Measurements from ENCODE around the gene GRK5.

GRK5 gene

GRCh38 chr10:119495021-119495505 lies 287.7 kb downstream of the GRK5 start:
- Histone ChIP-seq H4K91ac (ENCODE audit: low read length) (no peak overlapping the region), H3K27me3 (ENCODE audit: control insufficient read depth in 1 of 2, insufficient read depth in 1 of 2, low read length in 2 of 2) (no peaks in the 10 kb centered on the region), H2BK5ac (ENCODE audit: low read depth, low read length, poor library complexity, severe bottlenecking) (no peak overlapping the region), H4K8ac (ENCODE audit: low read length) (peak overlapping the region; percentile 45), H2AFZ (ENCODE audit: low read depth, low read length) (no peak overlapping the region), H3K4ac (ENCODE audit: low read depth in 1 of 2, low read length in 2 of 2) (peak overlapping the region in 1 of 2 experiments; percentile 49), H3K4me1 (ENCODE audit: control insufficient read depth, insufficient read depth, low read depth, low read length) (peaks cover 4% of the 10 kb centered on the region), H3K14ac (ENCODE audit: low read length in 2 of 2) (peak overlapping the region in 1 of 2 experiments; percentile 89), H3K4me3 (ENCODE audit: insufficient read depth in 1 of 2, low read depth in 1 of 2, low read length in 2 of 2) (no peak overlapping the region), H3K9ac (ENCODE audit: low read length) (no peak overlapping the region), H3K18ac (ENCODE audit: low read depth in 1 of 2, low read length in 2 of 2) (peak overlapping the region in 1 of 2 experiments; percentile 86), H3K23ac (ENCODE audit: low read length in 2 of 2) (no peak overlapping the region), H3K4me2 (ENCODE audit: low read length, poor library complexity, severe bottlenecking) (no peak overlapping the region), H3K36me3 (ENCODE audit: control insufficient read depth in 1 of 2, insufficient read depth in 2 of 2, low read depth in 1 of 2, low read length in 2 of 2) (peaks cover 0 to 16% of the 10 kb centered on the region in 2 experiments), H2BK12ac (ENCODE audit: low read length in 2 of 2) (peak overlapping the region in 1 of 2 experiments; percentile 68), H2AK5ac (ENCODE audit: low read length, severe bottlenecking) (no peak overlapping the region), H3K9me3 (ENCODE audit: control insufficient read depth, low read length) (no peaks in the 10 kb centered on the region), H3K27ac (ENCODE audit: low read length, poor library complexity, severe bottlenecking) (no peak overlapping the region), H3K79me1 (replicated peaks; ENCODE audit: low read length, poor library complexity, severe bottlenecking) (no peaks in the 10 kb centered on the region), H2BK120ac (ENCODE audit: low read depth, low read length) (no peak overlapping the region), H2BK15ac (ENCODE audit: low read depth, poor library complexity, severe bottlenecking) (no peak overlapping the region)
- 93% methylated on average over 5 of the region's 5 CpGs for WGBS
- DNase-seq = no peak

DNA sequence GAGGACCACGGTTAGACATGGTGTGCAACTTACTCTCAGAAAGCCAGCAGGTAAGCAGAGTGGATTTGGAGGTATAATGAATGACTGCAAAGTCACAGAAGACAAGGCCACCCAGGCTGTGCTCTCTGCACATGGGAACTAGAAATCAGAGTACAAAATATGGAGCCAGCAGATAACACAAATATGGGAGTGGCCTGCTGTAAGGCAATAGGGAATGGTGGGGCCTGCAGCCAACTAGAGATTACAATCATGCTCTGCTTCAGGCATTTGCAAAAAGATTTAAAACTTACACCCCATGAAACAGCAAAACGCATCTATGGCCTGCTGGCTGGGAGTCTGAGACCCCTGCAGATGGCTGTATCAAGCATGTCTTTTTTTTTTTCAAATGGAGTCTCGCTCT lies 288.2 kb downstream of the GRK5 start:
- Histone ChIP-seq H2BK5ac (ENCODE audit: low read depth, low read length, poor library complexity, severe bottlenecking) (no peak overlapping the region), H4K8ac (ENCODE audit: low read length) (peak overlapping the region; percentile 45), H3K4ac (ENCODE audit: low read depth in 1 of 2, low read length in 2 of 2) (peak overlapping the region in 1 of 2 experiments; percentile 49), H3K23ac (ENCODE audit: low read length in 2 of 2) (no peak overlapping the region), H3K9ac (ENCODE audit: low read length) (no peak overlapping the region), H3K14ac (ENCODE audit: low read length in 2 of 2) (peak overlapping the region in 1 of 2 experiments; percentile 89), H3K4me1 (ENCODE audit: control insufficient read depth, insufficient read depth, low read depth, low read length) (peaks cover 4% of the 10 kb centered on the region), H4K91ac (ENCODE audit: low read length) (no peak overlapping the region), H3K18ac (ENCODE audit: low read depth in 1 of 2, low read length in 2 of 2) (peak overlapping the region; percentile 14 to 86), H3K79me1 (replicated peaks; ENCODE audit: low read length, poor library complexity, severe bottlenecking) (no peaks in the 10 kb centered on the region), H3K9me3 (ENCODE audit: control insufficient read depth, low read length) (no peaks in the 10 kb centered on the region), H2BK120ac (ENCODE audit: low read depth, low read length) (no peak overlapping the region), H3K27ac (ENCODE audit: low read length, poor library complexity, severe bottlenecking) (no peak overlapping the region), H3K36me3 (ENCODE audit: control insufficient read depth in 1 of 2, insufficient read depth in 2 of 2, low read depth in 1 of 2, low read length in 2 of 2) (peaks cover 0 to 16% of the 10 kb centered on the region in 2 experiments), H2BK12ac (ENCODE audit: low read length in 2 of 2) (peak overlapping the region in 1 of 2 experiments; percentile 68), H3K4me3 (ENCODE audit: insufficient read depth in 1 of 2, low read depth in 1 of 2, low read length in 2 of 2) (no peak overlapping the region), H3K27me3 (ENCODE audit: control insufficient read depth in 1 of 2, insufficient read depth in 1 of 2, low read length in 2 of 2) (no peaks in the 10 kb centered on the region), H3K4me2 (ENCODE audit: low read length, poor library complexity, severe bottlenecking) (no peak overlapping the region), H2BK15ac (ENCODE audit: low read depth, poor library complexity, severe bottlenecking) (no peak overlapping the region), H2AK5ac (ENCODE audit: low read length, severe bottlenecking) (no peak overlapping the region), H2AFZ (ENCODE audit: low read depth, low read length) (no peak overlapping the region)
- DNase-seq = no peak
- WGBS = 99% methylated on average over 3 of the region's 3 CpGs

GRCh38 chr10:119496273-119496672 lies 288.9 kb downstream of the GRK5 start:
- H2BK15ac ChIP-seq (ENCODE audit: low read depth, poor library complexity, severe bottlenecking) = no peak overlapping the region
- 89% methylated on average over 7 of the region's 7 CpGs for WGBS
- peak; percentile 56 for DNase-seq
- H2AFZ ChIP-seq (ENCODE audit: low read depth, low read length) = no peak overlapping the region
- peak overlapping the region in 1 of 2 experiments; percentile 15 for H2BK12ac ChIP-seq (ENCODE audit: low read length in 2 of 2)
- H3K23ac ChIP-seq (ENCODE audit: low read length in 2 of 2) = no peak overlapping the region
- no peaks in the 10 kb centered on the region for H3K9me3 ChIP-seq (ENCODE audit: control insufficient read depth, low read length)
- H3K27me3 ChIP-seq (ENCODE audit: control insufficient read depth in 1 of 2, insufficient read depth in 1 of 2, low read length in 2 of 2) = no peaks in the 10 kb centered on the region
- no peak overlapping the region for H3K9ac ChIP-seq (ENCODE audit: low read length)
- H3K4me1 ChIP-seq (ENCODE audit: control insufficient read depth, insufficient read depth, low read depth, low read length) = peaks cover 4% of the 10 kb centered on the region
- no peak overlapping the region for H3K14ac ChIP-seq (ENCODE audit: low read length in 2 of 2)
- no peak overlapping the region for H4K8ac ChIP-seq (ENCODE audit: low read length)
- H2BK120ac ChIP-seq (ENCODE audit: low read depth, low read length) = no peak overlapping the region
- no peak overlapping the region for H3K4me3 ChIP-seq (ENCODE audit: insufficient read depth in 1 of 2, low read depth in 1 of 2, low read length in 2 of 2)
- no peak overlapping the region for H3K4ac ChIP-seq (ENCODE audit: low read depth in 1 of 2, low read length in 2 of 2)
- H2BK5ac ChIP-seq (ENCODE audit: low read depth, low read length, poor library complexity, severe bottlenecking) = no peak overlapping the region
- no peak overlapping the region for H3K4me2 ChIP-seq (ENCODE audit: low read length, poor library complexity, severe bottlenecking)
- H3K18ac ChIP-seq (ENCODE audit: low read depth in 1 of 2, low read length in 2 of 2) = no peak overlapping the region
- peaks cover 0 to 16% of the 10 kb centered on the region in 2 experiments for H3K36me3 ChIP-seq (ENCODE audit: control insufficient read depth in 1 of 2, insufficient read depth in 2 of 2, low read depth in 1 of 2, low read length in 2 of 2)
- H2AK5ac ChIP-seq (ENCODE audit: low read length, severe bottlenecking) = no peak overlapping the region
- peaks cover 2% of the 10 kb centered on the region for H3K79me1 ChIP-seq (replicated peaks; ENCODE audit: low read length, poor library complexity, severe bottlenecking)
- no peak overlapping the region for H4K91ac ChIP-seq (ENCODE audit: low read length)
- H3K27ac ChIP-seq (ENCODE audit: low read length, poor library complexity, severe bottlenecking) = no peak overlapping the region

DNA sequence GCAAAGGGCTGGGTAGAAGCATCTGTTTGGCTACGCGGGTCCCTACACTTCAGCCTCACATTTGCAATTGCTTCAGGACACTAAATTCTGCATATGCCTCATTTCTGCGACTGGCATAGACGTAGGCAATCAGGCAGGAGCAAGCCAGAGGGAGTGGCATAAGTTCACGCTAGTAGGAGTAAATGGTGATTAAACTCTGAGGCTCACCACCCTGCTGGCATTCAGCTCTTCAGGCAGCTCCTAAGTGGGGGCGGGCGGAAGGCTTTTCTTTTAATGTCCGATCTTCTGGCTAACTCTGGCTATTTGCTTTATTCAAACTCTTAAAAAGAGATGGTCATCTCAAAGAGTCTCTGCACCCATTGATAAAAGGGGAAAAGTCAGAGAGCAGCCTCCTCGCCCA lies 289.9 kb downstream of the GRK5 start:
- Histone ChIP-seq H3K27me3 (ENCODE audit: control insufficient read depth in 1 of 2, insufficient read depth in 1 of 2, low read length in 2 of 2) (no peaks in the 10 kb centered on the region), H3K9ac (ENCODE audit: low read length) (no peak overlapping the region), H3K36me3 (ENCODE audit: control insufficient read depth in 1 of 2, insufficient read depth in 2 of 2, low read depth in 1 of 2, low read length in 2 of 2) (peaks cover 0 to 16% of the 10 kb centered on the region in 2 experiments), H2AFZ (ENCODE audit: low read depth, low read length) (no peak overlapping the region), H4K91ac (ENCODE audit: low read length) (no peak overlapping the region), H3K4me2 (ENCODE audit: low read length, poor library complexity, severe bottlenecking) (no peak overlapping the region), H3K9me3 (ENCODE audit: control insufficient read depth, low read length) (no peaks in the 10 kb centered on the region), H3K79me1 (replicated peaks; ENCODE audit: low read length, poor library complexity, severe bottlenecking) (peaks cover 2% of the 10 kb centered on the region), H2BK15ac (ENCODE audit: low read depth, poor library complexity, severe bottlenecking) (no peak overlapping the region), H3K14ac (ENCODE audit: low read length in 2 of 2) (peak overlapping the region in 1 of 2 experiments; percentile 18), H3K4me1 (ENCODE audit: control insufficient read depth, insufficient read depth, low read depth, low read length) (peaks cover 4% of the 10 kb centered on the region), H3K23ac (ENCODE audit: low read length in 2 of 2) (no peak overlapping the region), H3K18ac (ENCODE audit: low read depth in 1 of 2, low read length in 2 of 2) (no peak overlapping the region), H4K8ac (ENCODE audit: low read length) (no peak overlapping the region), H2BK12ac (ENCODE audit: low read length in 2 of 2) (peak overlapping the region in 1 of 2 experiments; percentile 5), H2AK5ac (ENCODE audit: low read length, severe bottlenecking) (no peak overlapping the region), H2BK120ac (ENCODE audit: low read depth, low read length) (no peak overlapping the region), H3K4ac (ENCODE audit: low read depth in 1 of 2, low read length in 2 of 2) (no peak overlapping the region), H3K27ac (ENCODE audit: low read length, poor library complexity, severe bottlenecking) (no peak overlapping the region), H2BK5ac (ENCODE audit: low read depth, low read length, poor library complexity, severe bottlenecking) (no peak overlapping the region), H3K4me3 (ENCODE audit: insufficient read depth in 1 of 2, low read depth in 1 of 2, low read length in 2 of 2) (no peak overlapping the region)
- no peak for DNase-seq
- 96% methylated on average over 9 of the region's 9 CpGs for WGBS

Data from mesenchymal stem cell (in vitro differentiated cells and primary cell).